ENCODE data around the gene MYRIP. TPM values are rescaled to one million over a fixed set of nuclear protein-coding genes. Genes with fewer than 3 reads are reported as not detected.

The MYRIP gene
- total and polyA plus RNA-seq, 5 donors from 2014 or later, result not detected

- H3K4me1 Mint-ChIP-seq, result no peaks in the 10 kb centered on the region
Observed at GRCh38 chr3:39870706-39871105, 61.3 kb downstream of the MYRIP start.

GRCh38 chr3:39879581-39879980 is 70.2 kb downstream of the MYRIP start:
- H3K27me3 ChIP-seq (ENCODE audit: control insufficient read depth, insufficient read depth, low read length), result no peaks in the 10 kb centered on the region
- no peaks in the 10 kb centered on the region for H3K4me1 ChIP-seq (ENCODE audit: control insufficient read depth, insufficient read depth, low read length, poor library complexity, severe bottlenecking)
- no peaks in the 10 kb centered on the region for H3K36me3 ChIP-seq (ENCODE audit: control insufficient read depth, insufficient read depth, low read length)
- no peaks in the 10 kb centered on the region for H3K4me1 Mint-ChIP-seq
- ATAC-seq (ENCODE audit: low read depth in 2 of 2) (no peak), DNase-seq (no peak)
- H3K9me3 Mint-ChIP-seq, result peaks cover 0 to 10% (median 6%) of the 10 kb centered on the region in 7 donors
- H3K27me3 Mint-ChIP-seq, result no peaks in the 10 kb centered on the region
- no peaks in the 10 kb centered on the region for H3K36me3 Mint-ChIP-seq
- no peak overlapping the region for H3K4me3 ChIP-seq (ENCODE audit: low read depth, low read length)
- H3K27ac Mint-ChIP-seq, result no peak overlapping the region
- no peaks in the 10 kb centered on the region for H3K9me3 ChIP-seq (ENCODE audit: control insufficient read depth in 2 of 2, low read length in 2 of 2)
- H3K4me3 Mint-ChIP-seq, result no peak overlapping the region
- H3K27ac ChIP-seq (ENCODE audit: insufficient read depth, low read length, poor library complexity, severe bottlenecking), result no peak overlapping the region

More at GRCh38 chr3:39870706-39871105, 61.3 kb downstream of the MYRIP start:
- Mint-ChIP-seq H3K36me3 (no peaks in the 10 kb centered on the region), H3K27me3 (no peaks in the 10 kb centered on the region), H3K9me3 (peaks cover 0 to 5% (median 0%) of the 10 kb centered on the region in 7 donors), H3K27ac (no peak overlapping the region), H3K4me3 (no peak overlapping the region)
- no peaks in the 10 kb centered on the region for H3K36me3 ChIP-seq (ENCODE audit: control insufficient read depth, insufficient read depth, low read length)
- ATAC-seq (ENCODE audit: low read depth in 2 of 2), result no peak
- H3K9me3 ChIP-seq (ENCODE audit: control insufficient read depth in 2 of 2, low read length in 2 of 2), result no peaks in the 10 kb centered on the region
- no peak overlapping the region for H3K4me3 ChIP-seq (ENCODE audit: low read depth, low read length)
- no peak for DNase-seq
- H3K4me1 ChIP-seq (ENCODE audit: control insufficient read depth, insufficient read depth, low read length, poor library complexity, severe bottlenecking), result no peaks in the 10 kb centered on the region
- no peak overlapping the region for H3K27ac ChIP-seq (ENCODE audit: insufficient read depth, low read length, poor library complexity, severe bottlenecking)
- no peaks in the 10 kb centered on the region for H3K27me3 ChIP-seq (ENCODE audit: control insufficient read depth, insufficient read depth, low read length)

- Histone ChIP-seq H3K36me3 (ENCODE audit: control insufficient read depth, insufficient read depth, low read length) (no peaks in the 10 kb centered on the region), H3K27ac (ENCODE audit: insufficient read depth, low read length, poor library complexity, severe bottlenecking) (no peak overlapping the region), H3K4me3 (ENCODE audit: low read depth, low read length) (no peak overlapping the region), H3K4me1 (ENCODE audit: control insufficient read depth, insufficient read depth, low read length, poor library complexity, severe bottlenecking) (no peaks in the 10 kb centered on the region), H3K9me3 (ENCODE audit: control insufficient read depth in 2 of 2, low read length in 2 of 2) (no peaks in the 10 kb centered on the region), H3K27me3 (ENCODE audit: control insufficient read depth, insufficient read depth, low read length) (no peaks in the 10 kb centered on the region)
- Mint-ChIP-seq H3K4me1 (no peaks in the 10 kb centered on the region), H3K27ac (no peak overlapping the region), H3K9me3 (peaks cover 0 to 8% (median 4%) of the 10 kb centered on the region in 7 donors), H3K36me3 (no peaks in the 10 kb centered on the region), H3K4me3 (no peak overlapping the region), H3K27me3 (no peaks in the 10 kb centered on the region)
- ATAC-seq (ENCODE audit: low read depth in 2 of 2), result no peak
- DNase-seq, result no peak
Observed at GRCh38 chr3:39882111-39882510, 72.7 kb downstream of the MYRIP start.

GRCh38 chr3:39892068-39892467 is 82.7 kb downstream of the MYRIP start:
- no peak overlapping the region for H3K27ac ChIP-seq (ENCODE audit: insufficient read depth, low read length, poor library complexity, severe bottlenecking)
- no peaks in the 10 kb centered on the region for H3K9me3 ChIP-seq (ENCODE audit: control insufficient read depth in 2 of 2, low read length in 2 of 2)
- Mint-ChIP-seq H3K36me3 (no peaks in the 10 kb centered on the region), H3K4me3 (no peak overlapping the region), H3K9me3 (peaks cover 0 to 3% (median 0%) of the 10 kb centered on the region in 7 donors), H3K27me3 (no peaks in the 10 kb centered on the region), H3K27ac (no peak overlapping the region), H3K4me1 (no peaks in the 10 kb centered on the region)
- H3K36me3 ChIP-seq (ENCODE audit: control insufficient read depth, insufficient read depth, low read length), result no peaks in the 10 kb centered on the region
- DNase-seq (no peak), ATAC-seq (ENCODE audit: low read depth in 2 of 2) (no peak)
- H3K4me3 ChIP-seq (ENCODE audit: low read depth, low read length), result no peak overlapping the region
- H3K4me1 ChIP-seq (ENCODE audit: control insufficient read depth, insufficient read depth, low read length, poor library complexity, severe bottlenecking), result no peaks in the 10 kb centered on the region
- H3K27me3 ChIP-seq (ENCODE audit: control insufficient read depth, insufficient read depth, low read length), result no peaks in the 10 kb centered on the region

- H3K27ac ChIP-seq (ENCODE audit: insufficient read depth, low read length, poor library complexity, severe bottlenecking), result no peak overlapping the region
- H3K4me3 ChIP-seq (ENCODE audit: low read depth, low read length), result no peak overlapping the region
- H3K27ac Mint-ChIP-seq, result no peak overlapping the region
- no peaks in the 10 kb centered on the region for H3K27me3 Mint-ChIP-seq
- H3K9me3 Mint-ChIP-seq, result peaks cover 0 to 4% (median 0%) of the 10 kb centered on the region in 7 donors
- H3K36me3 Mint-ChIP-seq, result no peaks in the 10 kb centered on the region
- H3K36me3 ChIP-seq (ENCODE audit: control insufficient read depth, insufficient read depth, low read length), result no peaks in the 10 kb centered on the region
- DNase-seq, result no peak
- H3K4me1 Mint-ChIP-seq, result no peaks in the 10 kb centered on the region
- no peaks in the 10 kb centered on the region for H3K9me3 ChIP-seq (ENCODE audit: control insufficient read depth in 2 of 2, low read length in 2 of 2)
- no peaks in the 10 kb centered on the region for H3K27me3 ChIP-seq (ENCODE audit: control insufficient read depth, insufficient read depth, low read length)
- ATAC-seq (ENCODE audit: low read depth in 2 of 2), result no peak
- H3K4me3 Mint-ChIP-seq, result no peak overlapping the region
- no peaks in the 10 kb centered on the region for H3K4me1 ChIP-seq (ENCODE audit: control insufficient read depth, insufficient read depth, low read length, poor library complexity, severe bottlenecking)
Observed at GRCh38 chr3:39896184-39896583, 86.8 kb downstream of the MYRIP start.

GRCh38 chr3:39900462-39901002 is 91.1 kb downstream of the MYRIP start:
- Histone ChIP-seq H3K36me3 (ENCODE audit: control insufficient read depth, insufficient read depth, low read length) (no peaks in the 10 kb centered on the region), H3K4me3 (ENCODE audit: low read depth, low read length) (no peak overlapping the region), H3K4me1 (ENCODE audit: control insufficient read depth, insufficient read depth, low read length, poor library complexity, severe bottlenecking) (no peaks in the 10 kb centered on the region), H3K9me3 (ENCODE audit: control insufficient read depth in 2 of 2, low read length in 2 of 2) (no peaks in the 10 kb centered on the region), H3K27ac (ENCODE audit: insufficient read depth, low read length, poor library complexity, severe bottlenecking) (no peak overlapping the region), H3K27me3 (ENCODE audit: control insufficient read depth, insufficient read depth, low read length) (no peaks in the 10 kb centered on the region)
- H3K4me3 Mint-ChIP-seq, result no peak overlapping the region
- H3K27me3 Mint-ChIP-seq, result no peaks in the 10 kb centered on the region
- no peak for ATAC-seq (ENCODE audit: low read depth in 2 of 2)
- H3K27ac Mint-ChIP-seq, result no peak overlapping the region
- H3K36me3 Mint-ChIP-seq, result no peaks in the 10 kb centered on the region
- H3K4me1 Mint-ChIP-seq, result peaks cover 0 to 3% (median 0%) of the 10 kb centered on the region in 4 donors
- H3K9me3 Mint-ChIP-seq, result peaks cover 0 to 4% (median 0%) of the 10 kb centered on the region in 7 donors
- DNase-seq, result no peak

- Mint-ChIP-seq H3K36me3 (no peaks in the 10 kb centered on the region), H3K4me1 (peaks cover 0 to 6% (median 0%) of the 10 kb centered on the region in 4 donors), H3K4me3 (no peak overlapping the region), H3K27me3 (no peaks in the 10 kb centered on the region), H3K27ac (no peak overlapping the region), H3K9me3 (peaks cover 0 to 4% (median 0%) of the 10 kb centered on the region in 7 donors)
- ATAC-seq (ENCODE audit: low read depth in 2 of 2) (no peak), DNase-seq (no peak)
- H3K4me1 ChIP-seq (ENCODE audit: control insufficient read depth, insufficient read depth, low read length, poor library complexity, severe bottlenecking), result no peaks in the 10 kb centered on the region
- H3K4me3 ChIP-seq (ENCODE audit: low read depth, low read length), result no peak overlapping the region
- no peak overlapping the region for H3K27ac ChIP-seq (ENCODE audit: insufficient read depth, low read length, poor library complexity, severe bottlenecking)
- no peaks in the 10 kb centered on the region for H3K27me3 ChIP-seq (ENCODE audit: control insufficient read depth, insufficient read depth, low read length)
- H3K9me3 ChIP-seq (ENCODE audit: control insufficient read depth in 2 of 2, low read length in 2 of 2), result no peaks in the 10 kb centered on the region
- H3K36me3 ChIP-seq (ENCODE audit: control insufficient read depth, insufficient read depth, low read length), result no peaks in the 10 kb centered on the region
Observed at GRCh38 chr3:39903253-39903652, 93.8 kb downstream of the MYRIP start.

GRCh38 chr3:39905788-39906187 is 96.4 kb downstream of the MYRIP start:
- no peak for DNase-seq
- Histone ChIP-seq H3K36me3 (ENCODE audit: control insufficient read depth, insufficient read depth, low read length) (no peaks in the 10 kb centered on the region), H3K9me3 (ENCODE audit: control insufficient read depth in 2 of 2, low read length in 2 of 2) (no peaks in the 10 kb centered on the region), H3K4me3 (ENCODE audit: low read depth, low read length) (no peak overlapping the region), H3K27ac (ENCODE audit: insufficient read depth, low read length, poor library complexity, severe bottlenecking) (no peak overlapping the region), H3K27me3 (ENCODE audit: control insufficient read depth, insufficient read depth, low read length) (no peaks in the 10 kb centered on the region), H3K4me1 (ENCODE audit: control insufficient read depth, insufficient read depth, low read length, poor library complexity, severe bottlenecking) (no peaks in the 10 kb centered on the region)
- peaks cover 0 to 6% (median 0%) of the 10 kb centered on the region in 4 donors for H3K4me1 Mint-ChIP-seq
- no peak overlapping the region for H3K27ac Mint-ChIP-seq
- H3K4me3 Mint-ChIP-seq, result no peak overlapping the region
- H3K9me3 Mint-ChIP-seq, result peaks cover 0 to 8% (median 0%) of the 10 kb centered on the region in 7 donors
- no peaks in the 10 kb centered on the region for H3K36me3 Mint-ChIP-seq
- ATAC-seq (ENCODE audit: low read depth in 2 of 2), result no peak
- no peaks in the 10 kb centered on the region for H3K27me3 Mint-ChIP-seq

Data from CD4-positive, CD25-positive, alpha-beta regulatory T cell (primary cell).